GM04504 (cell line): ENCODE results near the gene TPM1.

Source experiments
- DNase-seq: peaks from one replicate; pipeline ENCODE4 v3.0.0-alpha.2; 2012; ENCODE audit warnings: low read depth

TPM1 gene

DNA sequence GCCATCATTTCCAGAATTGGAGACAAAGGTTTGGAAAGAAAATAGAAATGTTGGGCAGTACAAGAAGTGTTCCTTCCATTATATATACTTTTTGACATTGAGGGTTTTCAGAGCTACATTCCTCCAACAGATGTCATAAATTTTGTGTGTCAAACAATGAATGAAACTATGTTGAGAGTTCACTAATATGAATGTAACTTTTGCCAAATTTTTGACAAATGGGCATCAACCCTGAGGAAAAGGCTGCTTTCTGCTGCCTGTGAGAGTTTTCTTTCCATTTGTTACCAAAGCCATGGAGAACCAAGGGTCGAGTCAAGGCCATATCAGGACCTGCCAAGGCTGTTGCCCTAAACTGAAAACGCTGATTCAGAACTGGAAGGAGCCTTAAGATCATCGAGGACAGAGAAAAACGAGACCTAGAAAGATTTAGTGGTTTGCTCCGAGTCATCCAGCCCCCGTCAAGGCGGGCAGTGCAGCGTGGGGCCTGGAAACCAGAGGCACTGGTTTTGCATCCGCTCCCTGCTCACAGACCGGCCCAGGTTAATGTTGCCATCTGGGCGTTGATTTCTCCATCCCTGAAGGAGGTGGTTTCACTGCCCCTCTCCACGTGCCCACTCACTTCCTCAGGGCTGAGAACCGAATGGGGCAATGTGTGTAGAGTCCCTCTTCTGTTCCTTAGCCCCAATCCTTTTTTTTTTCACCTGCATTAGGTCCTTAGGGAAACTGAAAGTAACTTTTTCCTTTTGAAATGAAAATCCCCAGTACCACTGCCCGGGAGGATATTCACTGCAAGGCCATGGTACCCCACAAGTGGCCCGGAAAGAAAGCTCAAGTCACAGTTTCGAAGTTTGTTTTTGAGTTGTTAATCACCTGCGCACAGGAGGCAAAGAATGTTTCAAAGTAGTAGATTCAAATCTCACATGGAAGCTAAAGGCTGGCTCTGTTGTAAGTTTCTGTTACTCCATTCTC is 32.8 kb downstream of the TPM1 start:
- DNase-seq: no peak

DNA sequence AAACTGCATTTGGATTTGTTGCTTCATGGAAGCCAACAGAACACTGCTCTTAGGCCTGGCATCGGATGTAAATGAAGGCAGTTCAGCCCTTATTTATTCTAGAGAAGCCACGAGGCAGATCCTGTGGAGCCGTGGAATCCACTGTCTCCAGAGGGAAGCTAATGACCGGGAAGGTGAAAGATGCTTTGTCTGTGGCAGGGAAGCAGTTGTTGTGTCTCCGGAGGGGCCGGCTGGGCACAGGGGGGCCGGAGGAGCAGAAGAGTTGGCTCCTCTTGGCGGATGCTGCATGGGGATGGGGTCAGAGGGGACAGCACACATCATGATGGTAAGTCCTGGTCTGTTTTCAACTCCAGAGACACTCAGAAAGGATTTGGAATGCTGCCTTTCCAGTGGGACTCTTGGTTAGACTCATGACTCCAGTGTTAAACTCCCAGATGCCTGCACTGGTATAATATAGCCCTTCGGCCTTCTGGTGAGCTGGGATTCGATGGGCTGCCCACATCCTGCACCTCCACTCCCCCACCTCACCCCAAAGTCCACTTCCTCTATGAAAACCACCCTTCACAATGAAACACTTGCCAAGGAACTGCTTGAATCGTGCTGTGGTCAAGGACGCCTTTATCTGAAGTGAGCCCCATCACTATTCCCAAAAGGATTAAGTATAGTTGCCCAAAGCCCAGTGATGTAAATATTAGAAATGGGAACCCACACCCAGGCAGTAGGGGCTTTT is 33.6 kb downstream of the TPM1 start:
- no peak for DNase-seq

DNA sequence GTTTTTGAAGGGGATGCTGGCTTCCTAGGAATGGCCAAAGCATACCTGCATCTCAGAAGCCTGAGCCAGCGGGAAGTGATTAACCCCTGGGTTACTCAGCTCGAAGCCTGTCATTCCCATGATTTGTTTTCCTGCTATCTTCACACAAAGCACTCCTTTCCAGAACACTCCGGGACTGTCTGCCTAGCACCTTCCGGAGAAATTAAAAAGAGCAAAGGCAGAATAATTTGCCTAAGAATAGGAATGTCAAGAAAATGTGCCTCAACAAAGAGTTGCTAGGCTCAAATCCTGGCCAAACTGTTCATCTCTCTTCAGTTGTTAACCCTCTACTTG is 34.1 kb downstream of the TPM1 start:
- DNase-seq: no peak

DNA sequence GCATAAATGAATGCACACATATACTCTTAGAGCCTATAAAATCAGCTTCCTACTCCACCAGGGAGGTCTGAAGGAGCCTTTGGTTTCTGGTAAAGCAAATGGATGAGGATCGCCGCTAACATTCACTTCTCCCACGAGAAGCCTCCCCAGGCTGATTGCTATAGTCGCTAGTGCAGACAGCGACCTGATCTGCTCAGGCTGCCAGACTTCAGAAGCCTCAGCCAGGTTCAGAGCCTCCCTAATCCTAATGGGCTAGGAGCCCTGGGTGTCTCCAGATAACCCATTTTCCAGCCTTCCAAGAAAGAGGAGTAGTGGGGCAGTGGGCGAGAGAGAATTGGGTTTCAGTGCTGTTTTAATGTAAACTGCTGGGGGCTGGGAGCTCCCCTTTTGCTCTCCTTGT is 35.4 kb downstream of the TPM1 start:
- DNase-seq: no peak

DNA sequence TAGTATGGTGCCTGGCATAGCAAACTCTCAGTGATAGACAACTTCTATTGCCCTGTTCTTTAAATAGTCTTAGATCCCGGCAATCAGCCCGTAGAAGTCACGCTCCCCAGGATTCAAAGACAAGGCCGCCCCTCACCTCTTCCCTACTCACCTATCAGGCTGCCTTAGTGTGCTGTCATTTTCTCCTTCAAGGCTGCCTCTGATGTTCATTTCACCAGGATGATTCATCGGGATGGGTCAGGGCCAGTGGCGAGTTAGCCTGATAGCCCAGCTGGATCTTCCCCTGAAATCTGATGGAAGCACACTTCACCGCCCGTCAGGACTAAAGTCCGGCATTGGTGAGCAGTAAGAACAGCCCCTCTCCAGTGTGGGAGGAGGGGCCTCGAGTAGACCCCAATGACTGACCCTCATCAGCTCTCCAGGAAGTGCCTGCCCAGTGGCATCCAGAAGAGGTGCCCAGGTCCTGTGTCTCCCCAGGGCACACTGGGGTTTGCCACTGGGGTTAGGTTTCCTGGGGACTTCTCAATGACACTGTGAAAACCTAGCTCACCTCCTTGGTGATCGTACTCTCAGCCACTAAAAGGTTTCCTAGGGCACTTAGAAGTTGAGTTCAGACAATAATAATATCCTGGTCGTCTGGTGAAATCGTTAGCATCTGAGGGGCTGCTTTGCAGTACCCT is 37.5 kb downstream of the TPM1 start:
- DNase-seq: no peak

DNA sequence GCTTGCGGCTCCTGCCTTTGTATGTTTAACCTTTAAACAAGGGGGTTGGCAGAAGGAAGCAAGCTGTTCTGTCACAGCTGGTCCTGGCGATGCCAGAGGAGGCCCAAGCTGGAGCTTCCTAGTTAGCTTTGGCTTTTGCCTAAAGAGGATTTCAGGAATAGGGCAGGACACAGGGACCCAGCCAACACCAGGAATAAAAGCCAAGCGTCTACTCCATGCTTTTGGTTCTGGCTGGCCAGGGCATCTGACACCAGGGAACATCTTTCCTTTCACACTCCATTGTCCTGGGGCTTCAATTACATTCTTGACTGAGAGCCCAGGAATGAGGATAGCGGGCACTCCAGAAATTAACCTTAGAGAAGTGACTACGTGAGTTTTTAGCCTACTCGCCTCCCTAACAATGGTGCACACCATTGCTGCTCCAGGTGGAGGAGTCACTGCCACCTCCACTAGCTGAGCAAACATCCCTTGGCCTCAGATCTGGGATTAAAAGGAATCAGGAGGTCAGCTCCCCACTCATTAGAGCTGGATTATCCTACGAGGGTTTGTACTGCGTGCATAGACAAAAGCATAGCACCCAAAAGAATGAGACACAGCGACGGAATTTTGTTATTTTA is 38.2 kb downstream of the TPM1 start:
- DNase-seq: no peak

DNA sequence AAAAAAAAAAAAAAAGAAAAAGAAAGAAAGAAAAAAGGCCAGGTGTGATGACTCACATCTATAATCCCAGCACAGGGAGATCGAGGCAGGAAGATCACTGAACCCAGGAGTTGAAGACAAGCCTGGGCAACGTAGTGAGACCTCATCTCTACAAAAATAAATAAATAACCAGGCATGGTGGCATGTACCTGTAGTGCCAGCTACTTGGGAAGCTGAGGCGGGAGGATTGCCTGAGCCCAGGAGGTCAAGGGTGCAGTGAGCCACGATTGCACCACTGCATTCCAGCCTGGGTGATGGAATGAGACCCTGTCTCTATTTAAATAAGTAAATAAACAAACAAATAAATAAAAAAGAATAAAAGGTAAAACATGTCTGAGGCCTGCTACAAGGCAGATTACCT is 39.8 kb downstream of the TPM1 start:
- DNase-seq: no peak

DNA sequence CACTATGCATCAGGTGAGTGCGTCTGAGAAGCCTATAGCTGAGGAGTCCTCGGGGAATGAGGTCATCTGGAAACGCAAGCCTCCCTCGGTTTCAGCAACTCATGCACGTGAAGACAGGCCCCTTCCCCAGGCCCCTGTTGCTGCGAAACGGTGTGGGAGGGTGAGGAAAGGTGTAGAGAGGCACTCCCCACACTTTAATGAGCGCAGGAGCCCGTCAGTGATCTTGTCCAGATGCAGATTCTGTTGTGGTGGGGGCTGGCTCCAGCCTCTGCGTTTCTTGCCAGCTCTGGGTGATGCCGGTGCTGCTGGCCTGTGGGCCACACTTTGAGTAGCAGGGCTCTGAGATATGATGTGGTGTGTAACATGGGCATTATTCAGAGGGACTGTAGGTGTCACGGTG is 40.5 kb downstream of the TPM1 start:
- no peak for DNase-seq

DNA sequence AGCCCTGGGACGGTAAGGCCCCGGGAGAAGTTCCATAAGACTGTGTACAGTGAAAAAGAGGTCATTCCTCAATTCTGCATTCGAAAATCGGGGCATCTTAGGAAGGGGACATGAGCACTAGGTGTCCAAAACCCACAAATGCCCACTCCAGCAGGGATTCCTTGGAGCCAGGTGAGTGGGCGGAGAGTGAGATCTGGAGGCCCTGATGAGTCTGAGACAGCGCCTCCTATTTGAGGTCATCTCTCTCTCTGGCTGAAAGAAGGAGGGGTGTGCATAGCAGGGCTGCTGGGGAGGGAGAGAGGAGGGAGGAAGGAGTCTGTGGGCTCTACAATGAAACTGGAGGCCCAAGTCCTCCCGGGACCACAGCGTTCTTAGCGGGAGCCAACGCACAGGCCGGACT is 41.0 kb downstream of the TPM1 start:
- DNase-seq: no peak

DNA sequence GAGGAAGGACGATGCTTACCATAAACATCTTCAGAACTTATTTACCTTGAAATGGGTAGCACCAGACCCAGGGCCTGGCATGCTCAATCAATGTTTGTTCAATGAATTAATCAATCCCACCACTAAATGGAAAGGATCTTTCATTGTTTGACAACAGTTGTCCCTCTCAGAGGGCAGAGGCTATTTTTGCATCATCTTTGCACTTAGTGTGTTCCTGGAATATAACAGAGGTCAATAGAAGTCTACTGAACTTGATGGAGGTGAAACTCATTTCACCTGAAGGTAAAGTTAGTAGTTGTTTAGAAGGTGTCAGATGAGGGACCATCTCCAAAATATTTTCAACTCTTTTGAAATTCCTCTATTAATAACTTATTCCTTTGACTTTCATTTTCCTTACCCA is 42.3 kb downstream of the TPM1 start:
- no peak for DNase-seq

DNA sequence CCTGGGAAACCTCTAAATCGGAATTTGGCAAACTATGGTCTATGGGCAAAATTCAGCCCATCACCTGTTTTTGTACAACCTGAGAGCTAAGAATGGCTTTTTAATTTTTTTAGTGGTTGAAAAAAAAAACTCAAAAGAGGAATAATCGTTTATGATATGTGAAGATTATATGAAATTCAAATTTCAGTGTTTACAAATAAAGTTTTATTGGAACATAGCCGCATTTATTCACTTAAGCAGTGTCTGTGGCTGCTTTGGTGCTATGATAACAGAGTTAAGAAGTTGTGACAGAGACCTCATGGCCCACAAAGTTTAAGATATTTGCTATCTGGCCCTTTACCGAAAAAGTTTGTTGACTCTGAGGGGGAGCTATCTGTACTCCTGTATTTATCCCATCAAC is 42.7 kb downstream of the TPM1 start:
- no peak for DNase-seq

DNA sequence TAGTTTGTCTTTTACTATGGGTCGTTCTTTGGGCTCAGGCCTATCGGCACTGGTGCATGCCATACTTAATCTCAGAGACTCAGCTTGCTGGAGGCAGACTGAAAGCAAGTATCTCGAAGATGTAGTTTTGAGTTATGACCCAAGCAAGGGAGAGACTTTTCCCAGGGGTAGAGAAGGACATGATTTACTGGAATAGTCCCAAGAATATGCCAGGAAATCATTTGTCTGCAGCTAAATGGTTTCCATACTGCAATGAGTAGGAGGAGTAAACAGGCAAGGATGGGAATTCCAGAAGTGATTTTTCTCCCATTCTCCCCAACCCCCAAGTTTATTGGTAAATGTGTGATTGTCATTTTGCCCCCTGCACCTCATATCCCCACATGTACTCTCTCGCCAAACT is 43.7 kb downstream of the TPM1 start:
- peak; percentile 87 for DNase-seq

DNA sequence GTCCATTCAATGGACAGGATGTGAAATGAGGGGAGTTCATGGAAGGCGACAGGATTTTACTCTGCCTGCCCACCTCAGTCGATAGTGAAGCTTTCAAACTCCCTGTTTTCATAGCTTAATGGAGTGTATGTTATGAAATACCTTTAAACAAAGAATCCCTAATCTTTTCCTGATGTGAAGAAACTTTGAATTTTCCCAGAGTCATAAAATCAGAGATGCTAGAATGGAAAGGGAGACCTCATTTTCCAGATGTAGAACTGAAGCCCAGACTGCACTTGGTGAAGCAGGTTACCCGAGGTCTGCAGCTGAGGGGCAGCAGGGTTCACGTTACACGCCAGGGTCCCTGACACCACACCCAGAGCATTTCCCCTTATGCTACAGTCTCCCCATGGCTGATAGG is 44.4 kb downstream of the TPM1 start:
- DNase-seq: peak; percentile 59

DNA sequence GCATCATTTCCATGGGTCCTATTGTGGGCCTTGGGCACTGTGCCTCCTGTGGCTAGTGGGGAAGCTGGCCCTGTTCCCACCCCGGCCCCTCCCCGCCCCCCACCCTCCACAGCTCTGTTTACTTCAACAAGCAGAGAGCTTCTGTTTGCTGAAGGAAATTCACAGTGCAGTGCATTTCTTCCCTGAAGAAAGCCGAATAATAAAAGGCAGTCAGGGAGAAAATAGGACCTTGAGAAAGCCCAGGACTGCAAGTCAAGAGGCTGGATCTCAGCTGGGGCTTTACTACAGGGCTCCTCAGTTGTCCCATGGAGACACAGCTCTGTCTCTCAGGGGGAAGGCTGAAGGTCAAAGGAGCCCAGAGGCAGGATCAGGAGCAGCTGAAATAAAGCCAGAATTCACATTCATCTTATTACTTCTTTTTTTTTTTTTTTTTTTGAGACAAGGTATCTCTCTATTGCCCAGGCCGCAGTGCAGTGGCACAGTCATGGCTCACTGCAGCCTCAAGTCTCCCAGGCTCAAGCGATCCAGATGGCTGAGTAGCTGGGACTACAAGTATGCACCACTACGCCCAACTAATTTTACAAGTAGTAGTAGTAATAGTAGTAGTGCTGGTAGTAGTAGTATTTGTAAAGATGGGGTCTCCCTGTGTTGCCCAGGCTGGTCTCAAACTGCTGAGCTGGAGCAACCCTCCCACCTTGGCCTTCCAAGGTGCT is 46.1 kb downstream of the TPM1 start:
- DNase-seq: no peak

DNA sequence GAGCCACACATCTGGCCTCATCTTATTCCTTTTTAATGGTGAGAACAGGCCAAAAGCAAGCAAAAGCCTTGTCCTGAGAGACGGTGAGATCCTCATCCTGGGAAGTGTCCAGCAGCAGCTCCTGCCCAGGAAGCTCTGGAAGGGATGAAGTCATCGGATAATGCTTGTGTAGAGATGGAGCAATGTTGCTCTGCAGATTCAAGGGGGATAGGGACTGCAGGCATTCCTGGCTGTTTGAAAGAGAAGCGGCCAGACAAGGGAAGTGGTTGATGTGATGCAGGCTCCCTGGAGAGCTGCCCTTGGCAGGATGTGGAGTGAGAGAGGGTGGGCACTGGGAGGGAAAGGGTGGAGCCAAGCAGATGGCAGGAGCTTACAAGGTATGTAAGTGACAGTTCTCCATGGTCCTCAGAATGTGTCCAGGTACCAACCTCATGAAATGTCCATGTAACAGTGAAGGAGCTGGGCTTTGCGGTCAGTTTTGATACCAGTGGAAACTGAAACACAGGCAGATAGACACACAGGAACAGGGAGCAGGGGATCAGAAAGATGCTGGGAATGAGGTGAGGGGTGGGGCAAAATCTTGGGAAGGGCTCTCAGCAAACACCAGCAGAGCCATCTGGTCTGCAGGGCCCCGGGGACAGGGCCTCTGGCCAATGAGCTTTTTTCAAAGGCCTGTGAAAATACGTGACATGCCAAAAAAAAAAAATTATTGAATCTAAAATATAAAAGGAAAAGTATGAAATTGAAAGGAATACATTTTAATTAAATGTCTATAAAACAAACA is 46.9 kb downstream of the TPM1 start:
- DNase-seq: peak; percentile 97

DNA sequence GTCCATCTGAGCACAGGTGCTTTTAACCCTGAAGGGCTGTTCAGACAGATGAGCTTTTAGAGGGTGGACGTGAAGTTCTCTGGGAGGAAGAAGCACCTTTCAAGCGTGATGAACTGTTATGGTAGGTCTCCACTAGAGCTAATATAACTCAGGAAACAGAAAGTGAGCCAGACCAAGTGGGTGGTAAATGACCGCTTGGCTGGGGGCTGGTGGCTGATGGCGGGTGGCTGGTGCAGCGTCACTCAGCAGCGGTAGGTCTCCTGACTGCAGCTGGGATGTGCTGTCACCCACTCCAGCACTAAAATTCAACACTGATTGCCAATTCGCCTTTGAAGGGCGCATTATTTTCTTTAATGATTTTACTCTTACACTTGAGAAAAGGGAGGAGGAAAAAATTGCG is 47.9 kb downstream of the TPM1 start:
- no peak for DNase-seq

DNA sequence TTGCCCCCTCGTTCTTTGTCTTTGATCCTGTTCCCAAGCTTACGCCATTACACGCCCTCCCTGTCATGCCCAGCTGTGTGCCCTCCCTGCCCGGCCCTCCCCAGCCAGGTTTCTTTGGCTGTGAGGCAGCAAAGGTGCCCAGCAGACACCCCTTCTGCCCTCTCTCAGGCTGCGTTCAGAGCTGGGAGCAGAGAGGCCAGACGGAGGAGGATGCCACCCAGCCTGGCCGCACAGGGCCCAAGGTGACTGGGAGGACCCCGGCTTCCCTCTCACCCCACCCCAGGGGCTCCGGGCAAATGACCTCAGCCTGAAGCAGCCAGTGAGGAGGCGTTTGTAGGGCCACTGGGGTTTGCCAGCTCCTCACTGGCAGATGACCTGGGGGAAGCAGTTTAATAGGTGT is 48.3 kb downstream of the TPM1 start:
- no peak for DNase-seq

DNA sequence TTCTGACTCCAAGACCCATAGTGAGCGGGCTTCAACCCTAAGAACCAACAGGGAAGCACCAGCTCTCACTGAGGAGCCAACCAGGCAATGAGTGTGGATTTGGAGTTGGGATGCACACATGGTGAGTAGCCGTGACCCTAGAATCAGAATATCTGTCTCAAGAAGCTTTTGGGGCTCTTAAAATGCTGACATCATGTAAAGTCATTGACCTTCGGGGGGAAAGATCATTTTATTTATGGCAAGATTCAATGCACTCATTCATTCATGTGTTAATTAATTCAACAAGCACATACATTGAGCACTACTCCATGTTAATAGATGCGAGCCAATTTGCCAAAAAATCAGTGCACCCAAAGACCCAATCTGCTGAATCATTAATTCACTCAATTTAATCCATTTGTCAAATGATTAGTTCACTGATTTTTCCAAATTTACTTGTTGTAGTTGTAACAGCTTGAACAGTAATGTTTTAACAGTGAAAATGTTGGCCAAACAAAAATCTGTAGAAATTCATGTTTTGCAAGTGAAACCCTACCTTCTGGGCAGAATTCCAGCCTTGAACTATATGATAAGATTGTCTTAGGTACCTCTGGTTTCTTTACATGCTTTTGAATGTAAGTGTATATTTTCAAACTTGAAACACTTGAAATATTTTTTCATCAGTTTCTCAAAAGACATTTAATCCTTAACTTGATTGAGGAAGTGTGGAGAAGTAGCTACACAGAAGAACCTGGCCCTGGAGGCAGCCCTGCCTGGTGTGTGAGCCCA is 49.3 kb downstream of the TPM1 start:
- no peak for DNase-seq

DNA sequence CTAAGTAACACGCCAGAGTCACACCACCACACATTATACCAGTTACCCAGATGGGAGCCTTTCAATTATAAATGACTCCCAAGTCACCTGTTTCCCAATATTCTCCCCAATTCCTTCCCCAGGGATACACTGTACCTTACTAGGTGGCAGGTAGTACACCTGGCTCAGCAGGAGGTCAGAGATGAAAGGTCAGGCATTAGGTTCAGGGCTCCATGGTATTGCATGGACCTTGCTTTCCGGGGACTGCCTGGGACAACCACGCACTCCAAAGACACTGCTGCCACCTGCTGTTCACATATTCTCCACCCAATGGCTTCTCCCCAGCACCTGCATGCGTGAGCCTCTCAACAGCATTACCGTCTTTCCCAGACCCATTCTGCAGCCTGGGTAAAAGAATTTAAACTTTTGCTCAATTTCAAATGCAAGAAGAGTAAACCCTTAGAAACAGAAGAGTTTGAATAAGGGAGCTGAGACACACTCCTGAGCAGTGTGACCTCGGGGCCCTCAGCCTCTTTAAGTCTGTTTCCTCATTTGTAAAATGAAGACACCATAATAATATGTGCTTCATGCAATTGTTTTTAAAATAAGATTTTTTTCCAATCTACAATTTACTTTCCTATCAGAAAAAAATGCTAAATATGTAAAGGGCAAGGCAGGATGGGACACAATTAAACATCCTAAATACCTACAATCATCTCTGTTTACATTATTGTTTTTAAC is 51.1 kb downstream of the TPM1 start:
- DNase-seq: peak; percentile 47

DNA sequence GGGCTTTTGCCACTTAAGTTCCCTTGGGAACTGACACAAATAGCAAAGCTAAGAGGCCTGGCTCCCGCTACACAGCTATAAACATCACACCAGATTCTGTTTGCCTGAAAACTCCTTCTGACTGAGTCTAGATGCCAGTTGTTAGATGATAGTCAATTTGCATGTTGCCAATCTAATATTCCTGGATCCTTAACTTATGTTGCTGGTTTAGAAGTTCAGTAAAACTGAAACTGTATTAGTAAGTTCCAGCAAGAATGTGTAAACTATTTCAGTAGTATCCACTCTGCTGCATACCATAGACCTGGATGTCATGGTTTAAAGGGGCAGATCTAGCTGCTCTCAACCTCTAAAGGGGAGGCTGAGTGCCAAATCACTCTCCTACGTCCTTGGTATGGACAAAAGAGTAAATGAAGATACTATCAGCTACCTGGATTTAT is 52.0 kb downstream of the TPM1 start:
- DNase-seq: no peak
